ENCODE data around the gene PHTF2.

DNA sequence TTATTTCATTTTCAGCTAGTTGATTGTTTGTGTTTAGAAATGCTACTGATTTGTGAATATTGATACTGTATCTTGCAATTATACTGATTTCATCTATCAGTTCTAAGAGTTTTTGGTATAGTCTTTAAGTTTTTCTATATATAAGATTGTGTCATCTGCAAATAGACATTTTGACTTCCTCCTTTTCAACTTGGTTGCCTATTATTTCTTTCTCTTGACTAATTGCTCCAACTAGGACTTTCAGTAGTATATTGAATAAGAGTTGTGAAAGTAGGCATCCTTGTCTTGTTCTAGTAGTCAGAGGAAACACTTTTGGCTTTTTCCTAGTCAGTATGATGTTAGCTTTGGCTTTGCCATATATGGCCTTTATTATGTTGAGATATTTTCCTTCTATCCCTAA is 20.4 kb downstream of the PHTF2 start:
- TF ChIP-seq POLR2AphosphoS5 (IDR thresholded peaks at IDR 0.05; ENCODE audit: low read depth, low read length) (no peak), REST (IDR thresholded peaks at IDR 0.05; ENCODE audit: insufficient read depth in 1 of 2, low read depth in 2 of 2, low read length in 2 of 2) (no peak)

Measured in PFSK-1 (cell line).